ENCODE results near the gene CEP152.

Gene CEP152

DNA sequence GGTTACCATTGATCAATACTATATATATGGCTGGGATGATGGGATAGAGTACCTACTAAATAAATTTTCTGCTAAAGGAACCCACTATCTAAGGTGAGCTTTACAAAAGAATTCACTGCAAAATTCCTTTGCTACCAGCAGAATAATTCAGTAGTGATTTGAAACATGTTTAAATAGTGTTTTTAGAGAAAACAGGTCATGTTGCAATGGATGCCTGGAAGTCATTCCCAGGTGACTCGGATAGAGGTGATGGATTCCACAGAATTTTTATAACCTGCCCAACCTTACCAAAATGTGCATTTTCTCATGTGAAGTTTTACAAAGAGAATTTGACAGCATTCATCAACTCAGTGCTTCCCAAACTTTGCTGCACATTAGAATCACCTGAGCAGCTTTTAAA, 53.2 kb downstream of the CEP152 start:
- Histone ChIP-seq H3K27me3 (replicated peaks; ENCODE audit: control insufficient read depth, insufficient read depth, low read length, poor library complexity, severe bottlenecking) (no peaks in the 10 kb centered on the region), H3K27ac (ENCODE audit: insufficient read depth, low read length, poor library complexity, severe bottlenecking) (no peak overlapping the region), H3K36me3 (ENCODE audit: control insufficient read depth, insufficient read depth, low read length) (peaks cover 12% of the 10 kb centered on the region), H3K4me3 (ENCODE audit: insufficient read depth, low read depth, low read length, poor library complexity, severe bottlenecking) (no peak overlapping the region), H3K4me1 (ENCODE audit: control insufficient read depth, insufficient read depth, low read length, poor library complexity, severe bottlenecking) (no peaks in the 10 kb centered on the region), H3K9me3 (ENCODE audit: control insufficient read depth, low read length) (no peaks in the 10 kb centered on the region)
- DNase-seq = no peak

DNA sequence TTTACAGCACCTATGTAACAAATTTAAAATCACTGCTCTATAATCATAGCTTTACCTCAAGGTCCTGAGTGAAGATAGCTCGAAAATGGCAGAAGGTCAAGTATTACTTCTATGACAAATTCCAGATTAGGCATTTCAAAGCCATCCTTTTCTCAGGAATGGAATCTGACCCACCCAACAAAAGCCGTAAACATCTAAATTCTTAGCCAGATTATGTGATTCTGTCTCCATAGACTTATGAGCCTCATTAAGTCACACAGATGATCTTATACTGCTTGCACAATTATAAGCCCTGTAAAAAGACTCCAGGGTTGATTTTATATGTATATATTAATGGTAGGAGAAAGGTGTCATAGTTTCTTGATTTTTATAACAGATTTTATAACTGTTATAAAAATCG, 56.9 kb downstream of the CEP152 start:
- Histone ChIP-seq H3K4me1 (ENCODE audit: control insufficient read depth, insufficient read depth, low read length, poor library complexity, severe bottlenecking) (no peaks in the 10 kb centered on the region), H3K9me3 (ENCODE audit: control insufficient read depth, low read length) (no peaks in the 10 kb centered on the region), H3K27me3 (replicated peaks; ENCODE audit: control insufficient read depth, insufficient read depth, low read length, poor library complexity, severe bottlenecking) (no peaks in the 10 kb centered on the region), H3K4me3 (ENCODE audit: insufficient read depth, low read depth, low read length, poor library complexity, severe bottlenecking) (no peak overlapping the region), H3K36me3 (ENCODE audit: control insufficient read depth, insufficient read depth, low read length) (peaks cover 5% of the 10 kb centered on the region), H3K27ac (ENCODE audit: insufficient read depth, low read length, poor library complexity, severe bottlenecking) (no peak overlapping the region)
- no peak for DNase-seq

DNA sequence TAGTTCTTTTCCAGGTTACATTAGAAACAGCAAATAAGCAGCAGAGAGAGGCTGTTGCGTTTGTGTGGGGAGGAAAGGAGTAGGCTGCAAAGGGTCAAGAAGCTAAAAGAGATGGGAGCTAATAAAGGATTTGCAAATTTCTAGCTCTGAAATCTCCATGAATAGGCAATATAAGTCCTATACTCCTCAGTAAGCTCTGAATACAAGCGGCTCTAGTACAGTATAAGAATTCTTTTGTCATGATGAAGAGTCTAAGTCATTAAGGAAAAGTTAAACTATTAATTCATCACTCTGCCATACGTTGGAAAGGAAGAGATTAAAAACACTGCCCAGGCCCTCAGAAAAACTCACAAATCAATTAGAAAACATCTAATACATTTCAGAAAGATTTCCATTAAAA, 59.3 kb downstream of the CEP152 start:
- Histone ChIP-seq H3K27ac (ENCODE audit: insufficient read depth, low read length, poor library complexity, severe bottlenecking) (no peak overlapping the region), H3K9me3 (ENCODE audit: control insufficient read depth, low read length) (no peaks in the 10 kb centered on the region), H3K27me3 (replicated peaks; ENCODE audit: control insufficient read depth, insufficient read depth, low read length, poor library complexity, severe bottlenecking) (no peaks in the 10 kb centered on the region), H3K4me1 (ENCODE audit: control insufficient read depth, insufficient read depth, low read length, poor library complexity, severe bottlenecking) (no peaks in the 10 kb centered on the region), H3K4me3 (ENCODE audit: insufficient read depth, low read depth, low read length, poor library complexity, severe bottlenecking) (no peak overlapping the region), H3K36me3 (ENCODE audit: control insufficient read depth, insufficient read depth, low read length) (peaks cover 5% of the 10 kb centered on the region)
- no peak for DNase-seq

DNA sequence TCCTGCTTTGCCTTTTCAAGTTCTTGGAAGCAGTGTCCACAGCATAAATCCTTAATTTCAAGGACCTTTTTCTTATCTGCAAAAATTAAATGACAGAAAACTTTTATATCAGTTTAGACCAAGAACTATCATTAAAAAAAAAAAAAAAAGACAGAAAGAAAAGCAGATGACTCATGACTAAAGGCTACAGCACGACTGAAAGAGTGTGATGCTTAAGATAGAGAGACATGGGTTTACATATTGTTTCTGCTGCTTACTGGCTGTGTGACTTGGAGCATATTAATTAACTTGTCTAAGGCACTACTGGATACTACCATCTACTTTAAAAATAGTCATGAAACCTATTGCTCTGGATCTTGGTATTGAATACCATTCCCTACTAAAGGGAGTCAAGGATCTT, 62.3 kb downstream of the CEP152 start:
- Histone ChIP-seq H3K27ac (ENCODE audit: insufficient read depth, low read length, poor library complexity, severe bottlenecking) (no peak overlapping the region), H3K4me1 (ENCODE audit: control insufficient read depth, insufficient read depth, low read length, poor library complexity, severe bottlenecking) (no peaks in the 10 kb centered on the region), H3K27me3 (replicated peaks; ENCODE audit: control insufficient read depth, insufficient read depth, low read length, poor library complexity, severe bottlenecking) (no peaks in the 10 kb centered on the region), H3K4me3 (ENCODE audit: insufficient read depth, low read depth, low read length, poor library complexity, severe bottlenecking) (no peak overlapping the region), H3K9me3 (ENCODE audit: control insufficient read depth, low read length) (no peaks in the 10 kb centered on the region), H3K36me3 (ENCODE audit: control insufficient read depth, insufficient read depth, low read length) (no peaks in the 10 kb centered on the region)
- no peak for DNase-seq

DNA sequence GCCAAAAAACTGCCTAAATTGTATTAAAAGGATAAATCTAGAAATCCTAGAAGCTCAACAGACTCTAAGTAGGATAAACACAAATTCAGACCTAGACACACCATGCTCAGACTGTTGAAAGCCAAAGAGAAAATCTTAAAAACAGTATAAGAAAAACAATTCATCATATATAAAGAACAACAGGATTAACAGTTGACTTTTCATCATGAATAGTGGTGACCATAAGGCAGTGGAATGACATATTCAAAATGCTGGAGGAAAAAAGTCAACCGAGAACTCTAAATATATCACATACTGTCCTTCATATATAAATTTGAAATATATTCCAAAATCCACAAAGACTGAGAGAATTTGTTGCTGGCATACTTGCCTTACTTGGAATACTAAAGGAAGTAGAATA, 77.3 kb downstream of the CEP152 start:
- no peaks in the 10 kb centered on the region for H3K9me3 ChIP-seq (ENCODE audit: control insufficient read depth, low read length)
- no peaks in the 10 kb centered on the region for H3K4me1 ChIP-seq (ENCODE audit: control insufficient read depth, insufficient read depth, low read length, poor library complexity, severe bottlenecking)
- no peak overlapping the region for H3K27ac ChIP-seq (ENCODE audit: insufficient read depth, low read length, poor library complexity, severe bottlenecking)
- H3K4me3 ChIP-seq (ENCODE audit: insufficient read depth, low read depth, low read length, poor library complexity, severe bottlenecking) = no peak overlapping the region
- no peaks in the 10 kb centered on the region for H3K27me3 ChIP-seq (replicated peaks; ENCODE audit: control insufficient read depth, insufficient read depth, low read length, poor library complexity, severe bottlenecking)
- DNase-seq = no peak
- H3K36me3 ChIP-seq (ENCODE audit: control insufficient read depth, insufficient read depth, low read length) = peaks cover 4% of the 10 kb centered on the region

DNA sequence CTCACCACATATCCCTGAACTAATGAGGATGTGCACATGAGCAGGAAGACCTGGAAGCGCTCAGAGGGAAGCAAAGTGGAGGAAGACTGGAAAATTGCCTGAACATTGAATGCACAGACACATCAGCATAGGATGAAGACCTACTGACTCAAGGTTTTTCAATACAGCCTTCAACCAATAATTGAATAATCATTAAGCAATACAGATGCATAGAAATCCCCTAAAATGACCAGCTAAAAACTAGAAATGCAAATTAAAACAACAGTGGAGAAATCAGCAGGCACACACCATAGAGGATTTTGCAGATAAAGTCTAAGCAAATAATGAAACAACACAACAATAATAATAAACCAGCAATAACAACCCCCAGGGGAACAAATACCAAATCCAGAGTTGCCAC, 80.4 kb downstream of the CEP152 start:
- H3K27me3 ChIP-seq (replicated peaks; ENCODE audit: control insufficient read depth, insufficient read depth, low read length, poor library complexity, severe bottlenecking) = no peaks in the 10 kb centered on the region
- H3K4me1 ChIP-seq (ENCODE audit: control insufficient read depth, insufficient read depth, low read length, poor library complexity, severe bottlenecking) = no peaks in the 10 kb centered on the region
- H3K9me3 ChIP-seq (ENCODE audit: control insufficient read depth, low read length) = no peaks in the 10 kb centered on the region
- no peak overlapping the region for H3K4me3 ChIP-seq (ENCODE audit: insufficient read depth, low read depth, low read length, poor library complexity, severe bottlenecking)
- H3K36me3 ChIP-seq (ENCODE audit: control insufficient read depth, insufficient read depth, low read length) = peaks cover 4% of the 10 kb centered on the region
- no peak overlapping the region for H3K27ac ChIP-seq (ENCODE audit: insufficient read depth, low read length, poor library complexity, severe bottlenecking)
- no peak for DNase-seq

DNA sequence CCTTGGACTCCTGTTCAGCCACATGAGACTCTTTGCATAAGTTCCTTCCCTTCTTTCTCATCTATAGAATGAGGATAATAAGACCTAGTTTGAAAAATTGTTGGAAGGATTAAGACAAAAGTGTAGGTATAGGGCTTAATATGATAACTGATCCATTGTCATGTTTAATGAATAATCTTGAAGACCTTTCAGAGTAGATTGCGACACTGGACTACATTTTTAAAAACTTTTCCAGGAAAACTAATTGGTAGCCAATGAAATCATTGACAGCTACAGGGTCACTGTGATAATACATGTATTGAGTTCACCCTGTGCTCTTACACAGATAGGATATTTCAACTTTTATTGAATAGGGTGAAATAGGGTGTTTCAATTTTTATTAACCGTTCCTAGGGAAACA, 86.9 kb downstream of the CEP152 start:
- Histone ChIP-seq H3K9me3 (ENCODE audit: control insufficient read depth, low read length) (no peaks in the 10 kb centered on the region), H3K4me3 (ENCODE audit: insufficient read depth, low read depth, low read length, poor library complexity, severe bottlenecking) (no peak overlapping the region), H3K4me1 (ENCODE audit: control insufficient read depth, insufficient read depth, low read length, poor library complexity, severe bottlenecking) (no peaks in the 10 kb centered on the region), H3K27me3 (replicated peaks; ENCODE audit: control insufficient read depth, insufficient read depth, low read length, poor library complexity, severe bottlenecking) (no peaks in the 10 kb centered on the region), H3K27ac (ENCODE audit: insufficient read depth, low read length, poor library complexity, severe bottlenecking) (no peak overlapping the region), H3K36me3 (ENCODE audit: control insufficient read depth, insufficient read depth, low read length) (peaks cover 4% of the 10 kb centered on the region)
- no peak for DNase-seq

DNA sequence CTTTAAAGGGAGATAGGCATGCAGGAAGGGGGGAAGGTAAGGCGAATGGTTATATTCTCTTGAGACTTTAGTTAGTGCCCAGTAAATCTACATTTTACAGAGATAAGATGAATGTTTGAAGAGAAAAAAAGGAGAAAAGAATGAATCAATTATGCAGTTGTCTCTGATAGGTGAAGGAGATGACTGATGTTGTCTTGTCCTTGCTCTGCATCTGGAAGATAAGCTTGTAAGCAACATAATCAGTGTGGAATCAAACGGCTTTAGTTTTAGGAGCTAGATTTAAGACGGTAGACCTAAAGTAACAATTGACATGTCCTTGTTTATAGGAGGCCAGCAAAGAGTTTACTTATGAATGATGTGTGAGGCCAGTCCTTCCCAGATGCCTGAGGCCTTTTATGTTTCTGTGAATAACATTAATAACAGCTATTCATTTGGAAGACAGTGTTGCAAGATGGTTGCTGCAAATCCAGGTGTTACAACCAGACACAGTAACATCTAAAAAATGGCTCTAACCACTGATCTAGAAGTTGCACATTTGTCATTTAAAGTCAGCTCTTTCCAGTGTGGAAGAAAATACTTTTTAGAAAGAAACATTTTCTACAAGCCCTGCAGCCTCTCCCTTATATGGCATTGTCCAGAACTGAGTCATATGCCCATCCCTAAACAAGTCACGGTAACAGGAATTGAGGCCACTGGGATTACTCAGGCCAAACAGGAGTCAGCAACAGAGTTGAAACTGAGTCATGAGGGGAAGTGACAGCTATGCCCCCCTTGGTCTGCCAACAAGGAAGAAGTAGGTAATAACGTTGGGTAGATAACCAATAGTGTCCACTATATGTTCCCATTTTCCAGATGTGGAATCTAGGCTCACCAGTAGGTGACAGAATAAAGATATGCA, 87.9 kb downstream of the CEP152 start:
- H3K9me3 ChIP-seq (ENCODE audit: control insufficient read depth, low read length) = no peaks in the 10 kb centered on the region
- DNase-seq = no peak

DNA sequence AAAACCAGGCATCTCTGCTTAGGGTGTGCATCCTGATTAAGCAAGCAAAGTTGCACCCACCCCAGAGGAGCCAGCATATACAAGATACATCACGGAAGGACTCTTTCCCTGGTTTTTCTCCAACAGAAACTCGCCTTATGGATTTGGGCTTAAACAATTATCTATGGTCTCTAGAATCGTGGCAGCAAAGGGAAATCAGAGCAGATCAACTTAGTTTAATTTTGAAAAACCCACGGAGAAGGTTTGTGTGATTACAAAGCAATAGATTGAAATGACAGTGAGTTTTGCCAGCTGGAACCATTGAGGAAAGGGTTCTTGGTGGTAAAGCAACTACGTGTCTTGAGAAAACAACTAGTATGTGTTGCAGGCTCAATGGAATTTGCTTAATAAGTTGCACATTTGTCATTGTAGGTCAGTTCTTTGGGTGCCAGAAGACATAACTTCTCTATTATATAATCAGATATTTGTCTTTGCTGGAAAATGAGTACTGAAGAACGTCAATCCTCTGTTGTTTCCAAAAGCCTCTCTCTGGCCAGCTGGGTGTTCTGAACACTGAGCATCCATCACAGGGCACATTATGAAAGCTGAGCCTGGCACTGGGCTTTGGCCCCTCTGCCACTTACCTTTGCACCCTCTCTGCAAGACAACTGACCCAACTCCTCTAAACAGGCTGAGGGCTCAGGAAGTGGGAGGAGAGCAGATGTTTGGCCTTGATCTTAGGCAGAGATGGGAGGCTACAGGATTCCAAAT, 89.6 kb downstream of the CEP152 start:
- Histone ChIP-seq H3K36me3 (ENCODE audit: control insufficient read depth, insufficient read depth, low read length) (no peaks in the 10 kb centered on the region), H3K27ac (ENCODE audit: insufficient read depth, low read length, poor library complexity, severe bottlenecking) (no peak overlapping the region), H3K9me3 (ENCODE audit: control insufficient read depth, low read length) (no peaks in the 10 kb centered on the region), H3K27me3 (replicated peaks; ENCODE audit: control insufficient read depth, insufficient read depth, low read length, poor library complexity, severe bottlenecking) (no peaks in the 10 kb centered on the region), H3K4me3 (ENCODE audit: insufficient read depth, low read depth, low read length, poor library complexity, severe bottlenecking) (no peak overlapping the region), H3K4me1 (ENCODE audit: control insufficient read depth, insufficient read depth, low read length, poor library complexity, severe bottlenecking) (no peaks in the 10 kb centered on the region)
- DNase-seq = no peak

More for the DNA sequence above, 87.9 kb downstream of the CEP152 start:
- no peaks in the 10 kb centered on the region for H3K36me3 ChIP-seq (ENCODE audit: control insufficient read depth, insufficient read depth, low read length)
- H3K4me1 ChIP-seq (ENCODE audit: control insufficient read depth, insufficient read depth, low read length, poor library complexity, severe bottlenecking) = no peaks in the 10 kb centered on the region
- H3K27me3 ChIP-seq (replicated peaks; ENCODE audit: control insufficient read depth, insufficient read depth, low read length, poor library complexity, severe bottlenecking) = no peaks in the 10 kb centered on the region
- H3K27ac ChIP-seq (ENCODE audit: insufficient read depth, low read length, poor library complexity, severe bottlenecking) = no peak overlapping the region
- no peak overlapping the region for H3K4me3 ChIP-seq (ENCODE audit: insufficient read depth, low read depth, low read length, poor library complexity, severe bottlenecking)

DNA sequence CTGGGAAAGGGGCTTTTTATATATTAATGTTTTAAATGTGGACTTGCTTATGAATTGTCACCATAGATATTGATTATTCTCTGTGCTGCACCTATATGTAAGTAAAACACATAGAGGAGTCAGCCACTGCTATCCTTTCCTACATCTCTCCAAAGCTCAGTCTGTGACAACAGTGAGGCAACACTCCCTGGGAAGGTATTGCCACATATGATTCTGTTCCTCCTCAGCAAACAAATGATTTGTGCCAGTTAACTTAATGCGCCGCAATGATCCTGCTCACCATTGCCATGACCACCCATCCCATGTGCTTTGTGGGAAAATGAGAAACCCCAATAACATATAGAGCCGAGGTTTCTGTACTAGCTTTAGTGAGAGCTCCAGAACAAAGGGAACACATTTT, 90.2 kb downstream of the CEP152 start:
- Histone ChIP-seq H3K27ac (ENCODE audit: insufficient read depth, low read length, poor library complexity, severe bottlenecking) (no peak overlapping the region), H3K4me1 (ENCODE audit: control insufficient read depth, insufficient read depth, low read length, poor library complexity, severe bottlenecking) (no peaks in the 10 kb centered on the region), H3K4me3 (ENCODE audit: insufficient read depth, low read depth, low read length, poor library complexity, severe bottlenecking) (no peak overlapping the region), H3K36me3 (ENCODE audit: control insufficient read depth, insufficient read depth, low read length) (no peaks in the 10 kb centered on the region), H3K27me3 (replicated peaks; ENCODE audit: control insufficient read depth, insufficient read depth, low read length, poor library complexity, severe bottlenecking) (no peaks in the 10 kb centered on the region), H3K9me3 (ENCODE audit: control insufficient read depth, low read length) (no peaks in the 10 kb centered on the region)
- no peak for DNase-seq
